GM18511 (cell line): Measurements from ENCODE around the gene RNU1-4.
A peak's percentile ranks its signal among the peaks of the same experiment; 100 is the strongest.
"Not testable (repeated sequence)": the region's sequence is repeated elsewhere in the genome, so short reads cannot be mapped to it uniquely, and the experiment has no call there.

Experiments used
- ATAC-seq: cut with Tn5 transposase; IDR thresholded peaks from one replicate; pipeline ENCODE4 v1.9.1; 2021; ENCODE audit warnings: mild to moderate bottlenecking, moderate library complexity; ENCODE audit not compliant: unreplicated experiment

RNU1-4 gene

DNA sequence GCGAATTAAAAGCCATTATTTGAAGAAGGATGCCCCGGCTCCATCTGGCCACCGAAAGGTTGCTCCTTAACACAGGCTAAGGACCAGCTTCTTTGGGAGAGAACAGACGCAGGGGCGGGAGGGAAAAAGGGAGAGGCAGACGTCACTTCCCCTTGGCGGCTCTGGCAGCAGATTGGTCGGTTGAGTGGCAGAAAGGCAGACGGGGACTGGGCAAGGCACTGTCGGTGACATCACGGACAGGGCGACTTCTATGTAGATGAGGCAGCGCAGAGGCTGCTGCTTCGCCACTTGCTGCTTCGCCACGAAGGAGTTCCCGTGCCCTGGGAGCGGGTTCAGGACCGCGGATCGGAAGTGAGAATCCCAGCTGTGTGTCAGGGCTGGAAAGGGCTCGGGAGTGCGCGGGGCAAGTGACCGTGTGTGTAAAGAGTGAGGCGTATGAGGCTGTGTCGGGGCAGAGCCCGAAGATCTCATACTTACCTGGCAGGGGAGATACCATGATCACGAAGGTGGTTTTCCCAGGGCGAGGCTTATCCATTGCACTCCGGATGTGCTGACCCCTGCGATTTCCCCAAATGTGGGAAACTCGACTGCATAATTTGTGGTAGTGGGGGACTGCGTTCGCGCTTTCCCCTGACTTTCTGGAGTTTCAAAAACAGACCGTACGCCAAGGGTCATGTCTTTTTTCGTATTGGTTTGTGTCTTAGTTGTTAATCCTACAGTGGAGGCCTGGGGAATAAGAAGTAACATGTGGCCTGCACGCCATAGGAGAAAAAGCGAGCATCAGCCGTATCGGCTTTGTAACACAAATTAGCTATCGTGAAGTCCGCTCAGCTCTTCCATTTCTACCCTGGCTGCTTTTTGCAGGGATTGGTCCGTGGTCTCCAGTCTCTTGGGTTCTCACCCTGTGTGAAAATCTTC lies at the start of gene RNU1-4:
RNU1-4 (plus strand) TSS at position 470 of the 918 bp plus-strand sequence.
- peak; percentile 97 for ATAC-seq

DNA sequence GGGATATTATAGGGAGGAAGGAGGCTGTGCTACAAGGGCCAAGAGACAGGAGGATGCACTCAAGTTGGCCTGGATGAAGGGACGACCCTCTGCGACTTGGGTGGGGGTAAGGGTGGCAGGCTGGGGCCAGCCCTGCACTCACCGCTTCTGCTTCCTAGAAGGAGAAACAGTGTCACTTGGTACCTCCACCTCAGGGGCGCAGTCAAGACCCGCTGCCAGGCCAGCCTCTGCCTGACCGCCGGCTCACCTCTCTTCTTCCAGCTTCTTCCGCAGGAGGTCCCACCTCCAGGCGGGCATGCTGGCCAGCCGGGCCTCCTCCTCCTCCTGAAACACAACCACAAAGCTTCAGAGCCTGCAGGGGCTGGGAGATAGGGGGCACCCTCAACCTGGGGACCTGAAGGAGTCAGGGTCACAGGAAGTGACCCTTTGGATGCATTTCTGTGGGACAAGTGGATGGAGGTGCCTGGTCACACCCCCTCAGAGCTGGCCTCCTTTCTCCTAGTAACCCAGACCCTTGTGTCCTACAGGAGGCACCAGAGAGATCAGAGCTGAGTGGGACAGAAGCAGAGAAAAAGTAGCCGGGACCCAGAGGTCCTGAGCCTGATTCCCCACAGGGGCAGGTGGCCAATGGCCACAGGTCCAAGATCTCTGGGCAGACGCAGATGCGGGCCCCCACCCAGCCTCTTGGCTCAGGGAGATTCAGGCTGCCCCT lies 49.2 kb upstream of the RNU1-4 start:
- ATAC-seq = not testable (repeated sequence)

DNA sequence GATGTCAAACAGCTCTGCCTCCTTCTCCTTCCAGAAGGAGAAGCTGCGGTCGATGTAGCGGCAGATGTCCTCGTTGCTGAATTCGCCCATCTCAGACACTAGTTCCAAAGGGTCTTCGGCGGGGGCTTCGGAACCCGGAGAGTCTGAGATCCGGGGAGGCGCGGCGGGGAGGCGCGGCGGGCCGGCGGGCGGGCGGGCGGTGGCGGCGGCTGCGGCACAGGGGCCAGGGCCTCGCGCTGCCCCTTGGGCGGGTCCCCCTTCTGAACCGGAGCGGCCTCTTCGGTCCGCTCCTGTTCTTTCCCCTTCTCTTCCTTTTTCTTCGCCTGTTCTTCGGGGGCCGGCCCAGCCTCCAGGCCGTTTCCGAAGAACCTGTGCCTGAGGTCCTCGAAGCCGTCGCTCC lies 48.0 kb upstream of the RNU1-4 start:
- not testable (repeated sequence) for ATAC-seq

DNA sequence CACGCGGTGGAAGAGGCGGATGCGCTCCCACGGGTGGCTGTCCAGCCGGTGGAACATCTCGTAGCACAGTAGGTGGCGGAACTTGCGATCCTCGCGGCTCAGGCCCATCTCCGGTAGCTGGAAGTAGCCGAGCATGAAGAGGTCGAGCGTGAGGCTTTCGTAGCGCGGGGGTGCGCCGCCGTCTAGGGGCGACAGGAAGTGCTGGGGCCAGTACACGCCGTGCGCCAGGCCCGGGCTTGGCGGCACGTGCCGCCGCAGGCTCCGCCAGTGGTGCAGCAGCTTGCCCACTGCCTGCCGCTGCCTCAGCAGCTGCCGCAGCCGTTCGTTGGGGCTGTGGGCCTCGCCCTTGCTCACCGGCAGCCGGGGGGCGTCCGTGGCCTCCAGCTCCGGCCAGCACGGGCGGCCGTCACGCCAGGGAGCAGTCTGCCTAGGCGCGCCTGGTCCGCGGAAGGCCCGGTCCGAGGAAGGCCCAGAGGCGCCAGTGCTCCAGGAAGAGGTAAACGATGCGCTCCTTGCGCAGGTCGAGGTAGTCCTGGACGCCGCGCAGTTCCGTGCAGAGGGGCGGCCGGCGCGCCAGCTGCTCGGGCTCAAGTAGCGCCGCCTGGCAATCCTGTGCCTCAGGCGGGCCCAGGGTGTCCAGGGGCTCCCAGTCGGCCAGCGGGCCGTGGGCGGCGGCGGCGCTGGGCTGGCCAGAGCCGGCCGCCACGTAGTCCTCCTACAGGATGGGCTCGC lies 47.4 kb upstream of the RNU1-4 start:
- ATAC-seq = not testable (repeated sequence)

DNA sequence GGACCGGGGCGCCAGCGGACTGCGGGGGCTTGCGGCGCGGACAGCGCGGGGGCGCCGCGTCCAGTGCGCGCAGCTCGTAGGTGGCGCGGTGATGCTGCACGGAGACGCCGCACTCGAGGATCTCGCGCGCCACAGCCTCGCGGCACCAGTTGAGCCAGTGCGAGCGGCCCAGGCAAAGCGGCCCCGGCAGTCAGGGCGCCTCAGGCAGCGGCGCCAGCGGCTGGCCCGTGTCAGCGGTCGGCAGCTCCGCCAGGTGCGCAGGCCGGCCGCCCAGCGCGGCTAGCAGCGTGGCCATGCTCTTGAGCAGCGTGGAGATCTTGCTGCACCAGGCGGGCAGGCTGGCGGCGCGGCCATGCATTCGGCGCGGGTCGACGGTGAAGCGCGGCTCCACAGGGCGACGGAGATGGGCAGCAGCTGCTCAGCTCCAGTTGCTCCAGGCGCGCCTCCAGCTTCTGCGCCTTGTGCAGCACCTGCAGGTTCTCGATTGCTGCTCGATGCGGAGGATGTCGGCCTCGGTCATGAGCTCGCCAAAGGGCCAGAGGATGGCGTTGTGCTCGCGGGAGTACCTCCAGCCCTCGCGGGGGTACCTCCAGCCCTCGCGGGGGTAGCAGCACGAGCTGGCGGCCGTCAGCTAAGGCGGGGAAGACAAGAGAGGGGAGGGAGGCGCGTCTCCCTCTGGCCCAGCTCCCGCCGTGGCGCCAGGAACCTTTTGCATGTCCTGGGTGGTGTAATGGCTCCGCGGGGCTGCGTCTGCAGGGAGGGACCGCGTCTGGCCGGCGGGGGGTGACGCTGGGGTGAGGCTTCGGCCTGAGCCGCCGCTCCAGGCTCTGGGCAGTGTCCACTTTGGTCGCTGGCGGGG lies 46.6 kb upstream of the RNU1-4 start:
- ATAC-seq = not testable (repeated sequence)

DNA sequence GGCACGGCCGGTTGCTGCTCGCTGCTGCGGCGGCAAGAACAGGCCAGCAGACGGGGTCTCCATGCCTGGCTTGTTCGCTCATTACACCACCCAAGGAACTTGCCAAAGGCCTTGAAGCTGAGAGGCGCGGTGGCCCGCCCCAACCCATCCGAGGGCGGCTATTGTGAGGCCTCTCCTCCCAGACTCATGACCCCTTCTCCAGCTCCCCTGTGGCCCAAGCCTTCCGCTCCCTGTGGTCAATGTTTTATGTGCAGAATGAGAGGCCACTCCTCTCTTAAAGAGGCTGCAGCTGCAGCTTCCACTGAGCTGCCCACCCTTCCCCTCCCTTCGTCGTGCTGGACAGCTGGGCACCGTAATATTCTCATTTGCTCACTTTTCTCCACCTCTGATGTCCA lies 46.0 kb upstream of the RNU1-4 start:
- ATAC-seq = not testable (repeated sequence)

DNA sequence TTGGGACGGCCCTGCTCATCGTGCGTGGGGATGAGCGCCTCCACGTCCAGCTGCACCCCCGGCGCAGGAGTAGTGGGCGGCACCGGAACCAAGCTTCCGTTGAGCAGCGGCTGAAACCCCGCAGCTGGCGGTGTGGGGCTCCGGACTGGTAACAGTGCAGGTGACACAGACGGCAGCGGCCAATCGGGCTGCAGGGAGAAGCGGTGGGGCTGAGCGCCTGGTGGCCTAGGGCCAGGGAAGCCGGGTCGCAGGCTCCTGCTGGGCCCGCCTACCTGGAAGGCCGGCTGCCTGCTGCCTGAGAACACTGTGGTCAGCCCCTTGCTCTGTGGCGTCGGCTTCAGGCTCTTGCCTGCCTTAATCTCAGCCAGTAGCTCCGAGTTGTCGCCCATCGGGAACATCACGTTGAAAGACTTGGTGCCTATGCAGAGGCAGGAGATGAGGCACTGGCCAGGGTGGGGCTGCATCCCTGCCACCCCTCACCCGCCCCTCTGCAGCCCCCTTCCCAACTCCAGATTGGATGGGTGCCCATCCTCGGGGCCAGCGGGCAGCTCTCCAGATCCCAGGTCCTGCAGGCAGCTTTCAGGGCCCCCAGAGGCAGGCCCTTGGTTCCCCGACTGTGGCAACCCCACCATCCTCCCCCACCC lies 43.7 kb upstream of the RNU1-4 start:
- not testable (repeated sequence) for ATAC-seq

DNA sequence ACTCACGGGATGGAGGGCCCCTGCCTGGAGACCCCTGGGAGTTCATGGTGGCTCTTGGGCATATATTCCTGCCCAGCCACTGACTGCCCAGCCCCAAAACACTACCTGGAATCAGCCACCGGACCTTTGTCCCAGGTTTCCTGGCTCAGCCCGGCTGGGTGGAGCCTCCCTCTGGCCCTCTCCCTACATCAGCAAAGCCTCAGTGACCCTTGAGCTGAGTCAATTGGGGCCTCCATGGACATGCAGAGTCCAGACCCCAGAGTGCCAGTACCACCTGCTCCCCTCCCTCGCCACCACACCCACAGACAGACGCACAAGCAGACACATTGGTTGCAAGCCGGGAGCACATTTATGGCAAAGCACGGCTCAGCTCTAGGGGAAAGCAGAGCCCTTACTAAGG lies 43.2 kb upstream of the RNU1-4 start:
- not testable (repeated sequence) for ATAC-seq

DNA sequence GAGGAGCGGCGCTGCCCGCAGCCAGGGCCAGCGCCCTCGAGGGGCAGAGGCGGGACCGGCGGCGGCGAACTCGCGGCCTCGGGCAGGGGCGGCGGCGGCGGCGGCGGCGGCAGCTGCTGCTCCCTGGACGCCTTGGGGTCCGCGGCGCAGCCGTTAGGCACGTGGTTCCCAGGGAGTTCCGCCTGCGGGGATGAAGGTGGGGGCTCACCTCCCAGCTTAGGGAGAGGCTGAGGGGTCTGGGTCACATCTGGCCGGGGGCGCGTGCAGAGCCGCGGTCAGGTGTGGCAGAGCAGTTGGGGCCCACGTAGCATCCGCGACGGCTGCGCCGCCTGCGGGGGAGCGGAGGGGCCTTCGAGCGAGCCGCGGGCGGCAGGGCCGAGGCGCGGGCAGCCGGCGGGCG lies 40.9 kb upstream of the RNU1-4 start:
- not testable (repeated sequence) for ATAC-seq

DNA sequence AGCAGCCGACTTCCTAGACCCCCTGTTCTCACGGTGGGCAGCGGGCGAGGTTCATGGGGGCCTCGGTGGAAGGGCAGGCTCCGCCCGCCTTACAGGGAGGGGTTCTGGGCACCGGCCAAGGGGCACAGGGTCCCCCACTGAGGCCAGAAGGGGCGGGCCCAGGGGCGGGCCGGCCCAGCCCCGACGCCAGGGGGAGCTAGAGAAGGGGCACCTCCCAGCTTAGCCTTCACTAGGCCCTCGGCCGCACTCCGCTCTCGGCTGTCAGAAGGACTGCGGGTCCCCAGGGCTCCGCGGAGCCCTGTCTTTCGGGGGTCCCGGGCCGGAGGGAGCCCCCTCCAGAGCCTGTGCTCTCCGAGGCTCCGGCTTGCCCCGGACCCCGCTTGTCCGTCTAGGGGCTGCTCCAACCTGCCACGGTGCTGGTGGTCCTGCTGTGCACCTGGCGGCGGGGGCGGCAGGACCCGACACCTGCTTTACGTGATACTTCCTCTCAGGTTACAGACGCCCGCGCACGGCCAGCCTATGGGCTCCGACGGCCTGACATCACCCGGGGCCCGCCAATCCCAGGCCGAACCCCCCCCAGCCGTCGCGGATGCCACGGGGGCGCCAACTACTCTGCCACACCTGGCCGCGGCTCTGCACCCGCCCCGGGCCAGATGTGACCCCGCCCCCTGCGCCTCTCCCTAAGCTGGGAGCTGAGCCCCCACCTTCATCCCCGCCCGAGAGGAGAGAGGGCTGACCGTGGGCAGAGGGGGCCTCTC lies 40.0 kb upstream of the RNU1-4 start:
- not testable (repeated sequence) for ATAC-seq

DNA sequence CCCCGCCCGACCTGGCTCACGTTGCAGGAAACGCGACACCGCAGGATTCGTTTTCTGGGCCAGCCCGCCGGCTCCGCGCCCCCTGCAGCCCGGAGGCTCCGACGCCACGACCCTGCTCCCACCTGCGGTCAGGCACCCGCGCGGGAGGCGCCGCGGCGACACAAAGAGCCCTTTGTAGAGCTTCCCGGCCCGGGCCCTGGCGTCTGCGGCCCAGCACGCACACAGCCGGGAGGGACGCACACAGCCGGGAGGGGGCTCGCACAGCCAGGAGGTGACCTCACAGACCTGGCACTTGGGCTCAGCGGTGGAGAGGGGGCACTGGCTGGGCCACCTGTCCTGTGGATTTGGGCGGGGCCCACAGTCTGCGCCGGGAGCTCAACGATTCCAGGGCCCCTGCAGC lies 39.1 kb upstream of the RNU1-4 start:
- ATAC-seq = not testable (repeated sequence)

DNA sequence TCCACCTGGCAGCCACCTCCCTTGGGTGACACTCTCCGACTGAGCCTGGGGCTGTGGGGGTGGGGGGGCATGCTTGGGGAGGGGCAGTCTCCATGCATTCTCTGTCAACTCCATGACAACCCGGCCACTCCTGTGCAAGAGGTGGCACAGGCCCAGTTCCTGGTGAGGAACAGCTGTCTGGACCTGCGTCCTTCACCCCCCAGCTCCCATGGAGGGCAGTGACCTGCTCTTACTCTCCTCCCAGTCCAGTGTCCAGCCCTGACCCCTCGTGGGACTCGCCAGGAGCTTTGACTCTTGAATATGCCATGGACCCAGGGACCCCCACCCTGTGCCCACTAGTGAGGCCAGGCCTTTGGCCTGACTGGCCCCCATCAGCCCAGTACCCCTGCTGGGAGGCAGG lies 38.0 kb upstream of the RNU1-4 start:
- ATAC-seq = not testable (repeated sequence)

DNA sequence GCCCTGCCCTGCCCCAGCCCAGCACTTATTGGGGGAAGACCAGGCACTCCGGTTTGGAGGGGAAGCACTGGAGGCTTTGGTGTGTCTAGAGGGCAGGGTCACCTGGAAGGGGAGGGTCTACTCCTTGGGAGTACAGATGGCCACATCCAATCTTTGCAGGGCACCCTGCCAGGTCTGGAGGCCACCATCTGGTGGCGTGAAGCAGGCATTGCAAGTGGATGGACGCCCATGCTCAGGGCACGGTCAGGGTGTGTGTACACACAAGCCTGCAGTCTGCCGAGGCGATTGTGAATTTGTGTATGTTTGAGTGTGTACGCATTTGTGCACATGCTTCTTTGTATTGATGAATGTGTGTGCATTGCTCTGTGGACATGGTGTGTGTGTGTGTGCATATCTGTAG lies 37.2 kb upstream of the RNU1-4 start:
- not testable (repeated sequence) for ATAC-seq

DNA sequence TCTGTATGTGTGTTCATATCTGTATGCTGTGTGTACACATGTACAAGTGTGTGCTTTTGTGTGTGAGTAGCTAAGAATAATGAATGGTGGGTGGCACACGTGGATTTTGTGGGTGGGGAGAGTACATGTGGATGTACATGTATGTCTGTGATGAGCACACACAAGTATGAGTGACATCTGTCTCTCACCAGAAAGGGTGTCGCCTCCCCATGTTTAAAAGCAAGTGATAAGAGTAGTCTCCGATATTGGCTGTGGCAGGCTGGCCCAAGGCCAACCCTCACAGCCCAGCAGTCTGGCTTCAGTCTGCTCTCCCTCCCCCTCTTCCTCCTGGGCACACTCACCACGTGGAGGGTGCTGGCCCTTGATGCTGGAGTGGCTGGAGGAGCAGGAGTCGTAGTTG lies 36.7 kb upstream of the RNU1-4 start:
- not testable (repeated sequence) for ATAC-seq

DNA sequence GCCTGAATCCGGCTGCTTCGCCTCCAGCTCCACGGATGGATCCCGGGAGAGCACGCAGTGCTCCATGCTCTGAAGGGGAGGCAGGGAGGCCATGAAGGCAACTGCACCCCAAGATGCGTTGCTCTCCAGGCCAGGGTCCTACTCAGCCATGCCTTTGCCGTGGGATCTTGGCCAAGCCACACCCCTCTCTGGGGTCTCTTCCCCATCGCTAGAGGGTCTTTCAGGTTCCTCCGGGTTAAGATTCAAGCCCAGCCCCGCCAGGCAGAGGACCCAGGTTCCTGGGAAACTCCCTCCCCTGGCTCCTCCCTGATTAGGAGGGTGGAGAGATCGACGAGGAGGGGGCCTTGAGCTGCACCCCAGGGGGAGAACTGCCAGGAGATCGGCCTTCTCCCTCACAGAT lies 36.2 kb upstream of the RNU1-4 start:
- ATAC-seq = not testable (repeated sequence)

DNA sequence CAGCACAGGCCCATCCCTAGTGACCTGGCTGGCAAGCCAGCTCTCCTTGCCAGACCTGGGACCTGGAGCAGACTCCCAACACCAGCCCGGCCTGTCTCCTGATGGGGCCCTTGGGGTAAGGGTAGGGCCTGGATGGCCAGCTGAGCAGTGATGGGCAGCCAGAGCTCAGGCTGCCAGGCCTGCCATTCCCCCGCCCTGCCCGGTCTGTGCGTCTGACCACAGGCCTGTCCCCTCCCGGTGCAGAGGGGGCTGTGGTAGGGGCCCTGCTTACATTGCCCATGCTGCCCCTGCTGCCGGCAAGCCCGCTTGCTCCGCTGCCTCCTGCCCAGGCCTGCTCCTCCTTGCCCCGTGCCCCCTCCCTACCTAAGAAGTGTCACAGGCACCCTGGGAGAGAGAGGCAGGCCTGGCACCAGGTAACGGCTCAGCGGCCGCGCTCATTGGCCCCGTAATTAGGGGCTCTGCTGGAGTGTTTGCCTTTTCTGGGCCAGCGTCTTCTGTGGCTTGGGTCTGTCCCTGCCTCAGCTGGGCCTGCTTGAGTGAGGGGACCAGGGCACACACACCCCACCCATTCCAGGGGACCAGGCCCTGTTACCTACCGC lies 35.7 kb upstream of the RNU1-4 start:
- not testable (repeated sequence) for ATAC-seq

DNA sequence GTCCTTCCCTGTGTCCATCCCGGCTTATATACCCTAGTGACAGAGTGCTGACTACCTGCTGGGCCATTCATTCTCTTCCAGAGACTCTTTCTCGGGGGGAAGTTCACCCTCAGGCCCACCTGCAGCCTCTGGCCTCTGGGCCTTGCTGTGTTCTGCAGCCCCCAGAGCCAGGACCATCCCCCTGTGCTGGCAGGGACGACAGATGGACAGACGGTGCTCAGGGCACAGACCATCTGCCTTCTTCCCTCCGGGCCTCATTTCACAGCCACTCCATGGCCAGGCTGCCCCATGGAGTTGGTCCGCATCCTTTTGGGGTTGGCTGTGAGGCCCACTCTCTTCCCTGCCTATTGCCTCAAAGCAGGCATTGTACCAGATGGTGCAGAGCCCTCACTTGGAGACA lies 34.0 kb upstream of the RNU1-4 start:
- not testable (repeated sequence) for ATAC-seq
